RWPE1 (cell line): ENCODE data around the gene ARHGAP11A.

Experiments
- CTCF ChIA-PET: fragments of 350-600 bp; sonication (Branson Sonifier 250); formaldehyde crosslinking; extraction: SDS; loops from one replicate; lab custom pipeline; 2021; lab: Yijun Ruan, JAX
- POLR2A ChIA-PET: fragments of 400-600 bp; formaldehyde crosslinking; extraction: SDS; loops from one replicate; lab custom pipeline; 2020; ENCODE audit warnings: antibody characterized with exemption; ENCODE audit not compliant: low non-redundant PET; lab: Yijun Ruan, JAX
- DNase-seq: peaks from one replicate; pipeline ENCODE4 v3.0.0; 2012; ENCODE audit warnings: low spot score
- H3K27ac ChIP-seq: fragments of 450-650 bp; 2 replicates; pipeline ENCODE4 v1.5.1; 2017
- CTCF ChIP-seq: fragments of 450-650 bp; conservative IDR thresholded peaks from 2 replicates; pipeline ENCODE4 v1.5.1; 2017; ENCODE audit warnings: low read depth, mild to moderate bottlenecking

The ARHGAP11A gene

GRCh38 chr15:32636908-32637567, 21.7 kb downstream of the ARHGAP11A start:
- TF ChIP-seq CTCF: no peak
- ChIA-PET CTCF (no interaction called here), POLR2A (no interaction called here)
- no peak overlapping the region for H3K27ac ChIP-seq
- DNase-seq: no peak

- CTCF ChIA-PET: no interaction called here
- H3K27ac ChIP-seq: no peak overlapping the region
Measured at GRCh38 chr15:32637704-32638103, 22.4 kb downstream of the ARHGAP11A start.

GRCh38 chr15:32641517-32642059, 26.3 kb downstream of the ARHGAP11A start, which contains the start of gene SCG5:
Gene SCG5, plus strand, starts transcription at chr15:32641710. Its CDS starts 1,883 bp downstream, at chr15:32643593.
- ChIA-PET POLR2A (no interaction called here), CTCF (interaction anchor here (1.2 kb wide), 2 partner anchors 315 to 329 kb away, joined by 3 read pairs; no protein-coding TSS in a partner anchor)
- H3K27ac ChIP-seq: no peak within 1 kb of the TSS
- no peak for TF ChIP-seq CTCF
- DNase-seq: no peak

More at GRCh38 chr15:32637704-32638103, 22.4 kb downstream of the ARHGAP11A start:
- no peak for TF ChIP-seq CTCF
- POLR2A ChIA-PET: no interaction called here
- DNase-seq: no peak

GRCh38 chr15:32642667-32643435, 27.5 kb downstream of the ARHGAP11A start:
- POLR2A ChIA-PET: no interaction called here

GRCh38 chr15:32643907-32644445, 28.7 kb downstream of the ARHGAP11A start:
- H3K27ac ChIP-seq: no peak overlapping the region
- ChIA-PET POLR2A (no interaction called here), CTCF (interaction anchor here (0.6 to 0.9 kb wide), 2 partner anchors 11 to 1093 kb away, joined by 3 read pairs; no protein-coding TSS in a partner anchor)
- TF ChIP-seq CTCF: no peak
- no peak for DNase-seq

More at GRCh38 chr15:32642667-32643435, 27.5 kb downstream of the ARHGAP11A start:
- no peak overlapping the region for H3K27ac ChIP-seq
- CTCF ChIA-PET: no interaction called here
- TF ChIP-seq CTCF: no peak
- DNase-seq: no peak

GRCh38 chr15:32646291-32646690, 31.0 kb downstream of the ARHGAP11A start:
- ChIA-PET CTCF (no interaction called here), POLR2A (no interaction called here)
- H3K27ac ChIP-seq: no peak overlapping the region
- TF ChIP-seq CTCF: no peak
- no peak for DNase-seq
